HFFc6 (cell line): ENCODE measurements around the gene MFN2. TPM values are rescaled to one million over a fixed set of nuclear protein-coding genes. Genes with fewer than 3 reads are reported as not detected.

Source experiments
- DNase-seq: peaks from one replicate; pipeline ENCODE4 v3.0.0-alpha.2; 2018
- H3K27ac Mint-ChIP-seq: 2 replicates; pipeline ENCODE4 v1.8.0; 2020; ENCODE audit warnings: mild to moderate bottlenecking, mixed read lengths
- H3K27me3 Mint-ChIP-seq: 2 replicates; pipeline ENCODE4 v1.8.0; 2021; ENCODE audit warnings: mild to moderate bottlenecking, moderate library complexity, mixed read lengths; ENCODE audit not compliant: insufficient read depth
- H3K36me3 Mint-ChIP-seq: 2 replicates; pipeline ENCODE4 v1.8.0; 2021; ENCODE audit warnings: low read depth, mixed read lengths
- H3K4me1 Mint-ChIP-seq: 2 replicates; pipeline ENCODE4 v1.8.0; 2020; ENCODE audit warnings: low read depth, mixed read lengths
- H3K4me3 Mint-ChIP-seq: 2 replicates; pipeline ENCODE4 v1.8.0; 2020; ENCODE audit warnings: mild to moderate bottlenecking, moderate library complexity, mixed read lengths
- H3K9me3 Mint-ChIP-seq: 2 replicates; pipeline ENCODE4 v1.8.0; 2020; ENCODE audit warnings: mild to moderate bottlenecking, mixed read lengths
- total RNA-seq, 6 experiments: library from RNA; stranded (reverse); fragmentation: NEBNext Ultra II Directional; extraction: Animal tissue kit (Norgen Biotek cat#: 25700); gene quantifications; 2 replicates in 1 of 6; 3 replicates in 5 of 6; pipeline ENCODE4 v1.2.3, GENCODE V29; 2021
- TF ChIP-seq, protein P1 (sequence below): fragments of 200-600 bp; sonication (generic); IDR thresholded peaks from 2 replicates; pipeline ENCODE4 v1.5.0; 2021; ENCODE audit warnings: antibody characterized with exemption, mild to moderate bottlenecking

MFN2 gene
- total RNA-seq, 6 experiments from 2014 or later = 92.8 to 112 (median 101) TPM

DNA sequence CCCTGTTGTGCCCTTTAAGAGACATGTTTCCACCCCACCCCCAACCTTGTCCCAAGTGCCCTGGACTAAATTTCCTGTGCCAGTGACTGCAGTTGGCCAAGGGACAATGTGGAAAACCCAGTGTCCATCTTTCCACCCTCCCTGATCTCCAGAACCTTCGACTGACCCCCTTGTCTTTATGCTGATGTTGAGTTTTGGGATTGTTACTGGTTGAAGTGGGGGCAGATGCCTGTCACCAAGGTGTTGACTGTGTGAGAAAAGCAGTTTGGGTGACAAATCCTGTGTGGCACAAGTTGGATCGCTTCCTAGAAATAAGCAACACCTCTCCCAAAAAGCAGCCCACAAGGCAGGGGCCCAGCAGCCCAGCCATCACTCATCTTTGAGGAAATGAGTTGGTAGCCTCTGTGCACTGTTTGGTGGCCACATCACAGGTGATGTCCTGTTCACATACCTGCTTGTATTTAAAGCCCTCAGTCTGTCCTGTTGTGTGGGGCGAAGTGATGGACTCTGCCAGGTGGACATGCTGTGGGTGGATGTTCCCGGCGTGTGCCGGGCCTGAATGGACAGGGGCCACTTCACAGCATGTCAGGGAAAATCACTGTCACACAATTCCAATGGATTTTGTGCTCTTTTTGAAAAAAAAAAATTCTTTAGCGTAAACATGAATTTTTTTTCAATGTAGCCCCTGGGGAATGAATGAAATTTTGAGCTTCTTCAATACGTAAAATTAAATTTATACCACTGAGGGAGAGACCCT, 32.5 kb downstream of the MFN2 start:
- Mint-ChIP-seq H3K4me3 (no peak overlapping the region), H3K9me3 (no peaks in the 10 kb centered on the region), H3K27ac (no peak overlapping the region), H3K4me1 (peaks cover 38% of the 10 kb centered on the region), H3K27me3 (no peaks in the 10 kb centered on the region; the same call in 1 of the 2 replicates), H3K36me3 (peaks cover 11% of the 10 kb centered on the region)
- TF ChIP-seq, protein P1, sequence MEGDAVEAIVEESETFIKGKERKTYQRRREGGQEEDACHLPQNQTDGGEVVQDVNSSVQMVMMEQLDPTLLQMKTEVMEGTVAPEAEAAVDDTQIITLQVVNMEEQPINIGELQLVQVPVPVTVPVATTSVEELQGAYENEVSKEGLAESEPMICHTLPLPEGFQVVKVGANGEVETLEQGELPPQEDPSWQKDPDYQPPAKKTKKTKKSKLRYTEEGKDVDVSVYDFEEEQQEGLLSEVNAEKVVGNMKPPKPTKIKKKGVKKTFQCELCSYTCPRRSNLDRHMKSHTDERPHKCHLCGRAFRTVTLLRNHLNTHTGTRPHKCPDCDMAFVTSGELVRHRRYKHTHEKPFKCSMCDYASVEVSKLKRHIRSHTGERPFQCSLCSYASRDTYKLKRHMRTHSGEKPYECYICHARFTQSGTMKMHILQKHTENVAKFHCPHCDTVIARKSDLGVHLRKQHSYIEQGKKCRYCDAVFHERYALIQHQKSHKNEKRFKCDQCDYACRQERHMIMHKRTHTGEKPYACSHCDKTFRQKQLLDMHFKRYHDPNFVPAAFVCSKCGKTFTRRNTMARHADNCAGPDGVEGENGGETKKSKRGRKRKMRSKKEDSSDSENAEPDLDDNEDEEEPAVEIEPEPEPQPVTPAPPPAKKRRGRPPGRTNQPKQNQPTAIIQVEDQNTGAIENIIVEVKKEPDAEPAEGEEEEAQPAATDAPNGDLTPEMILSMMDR = no peak
- no peak for DNase-seq

- DNase-seq = peak; percentile 88
- H3K27ac Mint-ChIP-seq = peak overlapping the region; percentile 94
- H3K4me3 Mint-ChIP-seq = peak overlapping the region; percentile 50
- H3K36me3 Mint-ChIP-seq = peaks cover 10% of the 10 kb centered on the region
- peaks cover 38% of the 10 kb centered on the region for H3K4me1 Mint-ChIP-seq
- no peaks in the 10 kb centered on the region for H3K9me3 Mint-ChIP-seq
- TF ChIP-seq, protein P1 = peak; percentile 63; the same call in 1 of the 2 replicates
- H3K27me3 Mint-ChIP-seq = no peaks in the 10 kb centered on the region
Measured at GRCh38 chr1:12014141-12014991, 34.1 kb downstream of the MFN2 start.

- H3K9me3 Mint-ChIP-seq = no peaks in the 10 kb centered on the region
- no peaks in the 10 kb centered on the region for H3K27me3 Mint-ChIP-seq
- DNase-seq = peak; percentile 70
Measured at GRCh38 chr1:12015001-12015491, 34.8 kb downstream of the MFN2 start.

DNA sequence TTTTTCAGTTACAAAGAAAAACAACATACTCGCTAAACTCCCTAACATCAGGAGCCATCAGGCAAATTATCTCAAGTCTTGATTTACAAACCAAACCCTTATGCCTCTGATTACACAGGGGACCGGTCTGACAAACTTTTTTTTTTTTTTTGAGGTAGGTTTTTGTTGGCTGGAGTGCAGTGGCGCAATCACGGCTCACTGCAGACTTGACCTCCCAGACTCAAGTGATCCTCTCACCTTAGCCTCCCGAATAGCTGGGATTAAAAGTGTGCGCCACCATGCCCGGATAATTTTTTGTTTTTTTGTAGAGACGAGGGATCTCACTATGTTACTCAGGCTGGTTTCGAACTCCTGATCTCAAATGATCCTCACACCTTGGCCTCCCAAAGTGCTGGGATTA, 35.3 kb downstream of the MFN2 start:
- no peaks in the 10 kb centered on the region for H3K9me3 Mint-ChIP-seq
- peak overlapping the region; percentile 94 for H3K27ac Mint-ChIP-seq
- DNase-seq = no peak
- H3K4me3 Mint-ChIP-seq = no peak overlapping the region
- no peaks in the 10 kb centered on the region for H3K27me3 Mint-ChIP-seq
- H3K4me1 Mint-ChIP-seq = peaks cover 44% of the 10 kb centered on the region
- TF ChIP-seq, protein P1 = no peak
- H3K36me3 Mint-ChIP-seq = peaks cover 10% of the 10 kb centered on the region

More at GRCh38 chr1:12015001-12015491, 34.8 kb downstream of the MFN2 start:
- peak overlapping the region; percentile 94 for H3K27ac Mint-ChIP-seq
- peak overlapping the region; percentile 50 for H3K4me3 Mint-ChIP-seq
- H3K36me3 Mint-ChIP-seq = peaks cover 10% of the 10 kb centered on the region
- H3K4me1 Mint-ChIP-seq = peaks cover 41% of the 10 kb centered on the region
- TF ChIP-seq, protein P1 = no peak

DNA sequence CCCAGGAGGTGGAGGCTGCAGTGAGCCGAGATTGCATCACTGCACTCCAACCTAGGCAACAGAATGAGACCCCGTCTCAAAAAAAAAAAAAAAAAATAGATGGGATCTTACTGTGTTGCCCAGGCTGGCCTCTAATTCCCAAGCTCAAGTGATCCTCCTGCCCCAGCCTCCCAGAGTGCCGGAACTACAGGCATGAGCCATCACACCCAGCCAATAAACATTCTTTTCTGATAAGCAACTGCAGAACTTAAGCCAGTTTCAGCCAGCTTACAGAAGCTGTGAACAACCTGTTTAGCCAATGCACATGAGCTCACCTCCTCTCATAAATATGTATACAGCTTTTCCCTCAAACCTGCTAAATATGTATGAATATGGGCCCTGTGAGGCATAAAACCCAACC, 35.9 kb downstream of the MFN2 start:
- DNase-seq = no peak
- H3K4me3 Mint-ChIP-seq = no peak overlapping the region
- TF ChIP-seq, protein P1 = no peak

More for the DNA sequence above, 35.9 kb downstream of the MFN2 start:
- no peak overlapping the region for H3K27ac Mint-ChIP-seq
- no peaks in the 10 kb centered on the region for H3K27me3 Mint-ChIP-seq
- peaks cover 44% of the 10 kb centered on the region for H3K4me1 Mint-ChIP-seq
- peaks cover 10% of the 10 kb centered on the region for H3K36me3 Mint-ChIP-seq
- no peaks in the 10 kb centered on the region for H3K9me3 Mint-ChIP-seq
